Panc1 (cell line): ENCODE results near the gene SOX11. TPM values are rescaled to one million over a fixed set of nuclear protein-coding genes. Genes with fewer than 3 reads are reported as not detected.

Source experiments
- ATAC-seq: fragments of 200-7000 bp; cut with Tn5 transposase; 2 replicates; pipeline ENCODE4 v1.9.1; 2020; ENCODE audit warnings: mild to moderate bottlenecking, moderate library complexity
- BruUV-seq: library from RNA; stranded (reverse); fragments of 400-500 nt; replicated peaks from 2 replicates; lab custom pipeline; 2021; lab: Mats Ljungman, UMichigan
- CTCF ChIA-PET: fragments of 300-600 bp; sonication (Branson Sonifier 250); formaldehyde crosslinking; loops from one replicate; lab custom pipeline; 2022; ENCODE audit warnings: antibody characterized with exemption; lab: Charles Lee
- POLR2A ChIA-PET: fragments of 300-600 bp; sonication (Branson Sonifier 250); formaldehyde crosslinking; loops from one replicate; lab custom pipeline; 2022; ENCODE audit warnings: antibody characterized with exemption; lab: Charles Lee
- DNase-seq: peaks from one replicate; pipeline ENCODE4 v3.0.0-alpha.2; 2010; ENCODE audit warnings: low read depth, low spot score
- H3K27ac ChIP-seq: 2 replicates; pipeline ENCODE4 v1.5.1; 2011; ENCODE audit warnings: mild to moderate bottlenecking, low read length, inconsistent platforms
- H3K27me3 ChIP-seq: fragments of 200-500 bp; sonication (Bioruptor generic); 2 replicates; pipeline ENCODE4 v1.6.0; 2014; ENCODE audit warnings: low read length, inconsistent platforms; ENCODE audit not compliant: control insufficient read depth, insufficient read depth
- H3K36me3 ChIP-seq: fragments of 200-500 bp; sonication (Bioruptor generic); 2 replicates; pipeline ENCODE4 v1.5.1; 2014; ENCODE audit warnings: inconsistent platforms, mild to moderate bottlenecking, low read length, moderate library complexity; ENCODE audit not compliant: control insufficient read depth, insufficient read depth
- H3K4me1 ChIP-seq: 2 replicates; pipeline ENCODE4 v1.5.1; 2011; ENCODE audit warnings: inconsistent platforms, mild to moderate bottlenecking, low read length, moderate library complexity; ENCODE audit not compliant: control insufficient read depth, insufficient read depth
- H3K4me3 ChIP-seq, 2 experiments: 2 replicates each; pipeline ENCODE4 v1.5.1; 2011 to 2012; ENCODE audit warnings: low read depth in 2 of 2, low read length in 2 of 2, mild to moderate bottlenecking in 2 of 2, inconsistent platforms in 1 of 2, moderate library complexity in 1 of 2
- H3K9me3 ChIP-seq: fragments of 200-500 bp; sonication (Bioruptor generic); 2 replicates; pipeline ENCODE4 v1.5.1; 2014; ENCODE audit warnings: low read depth, mild to moderate bottlenecking, inconsistent platforms, low read length, moderate library complexity; ENCODE audit not compliant: control insufficient read depth, insufficient read depth
- CTCF ChIP-seq: fragments of 450-650 bp; IDR thresholded peaks from 2 replicates; pipeline ENCODE4 v1.5.1; 2017; ENCODE audit warnings: mild to moderate bottlenecking
- POLR2AphosphoS5 ChIP-seq: IDR thresholded peaks from 2 replicates; pipeline ENCODE4 v1.6.1; 2012; ENCODE audit warnings: mild to moderate bottlenecking, low read depth, low read length, moderate library complexity
- REST ChIP-seq, 2 experiments: IDR thresholded peaks; 2 replicates each; pipeline ENCODE4 v1.6.1; 2011 to 2012; ENCODE audit warnings: low read depth in 2 of 2, control low read depth in 1 of 2, low read length in 1 of 2, mild to moderate bottlenecking in 1 of 2, moderate library complexity in 1 of 2; ENCODE audit not compliant: insufficient read depth in 1 of 2
- SIN3A ChIP-seq: IDR thresholded peaks from 2 replicates; pipeline ENCODE4 v1.6.1; 2012; ENCODE audit warnings: low read depth, mild to moderate bottlenecking, low read length, moderate library complexity, borderline replicate concordance; ENCODE audit not compliant: insufficient read depth
- TCF7L2 ChIP-seq: IDR thresholded peaks from 2 replicates; pipeline ENCODE4 v1.6.1; 2011; ENCODE audit warnings: mild to moderate bottlenecking, low read depth, low read length, inconsistent platforms
- in situ Hi-C: cut with HindIII; loops from 2 replicates; pipeline ENCODE4 v1.10.0; 2016; ENCODE audit warnings: low sequenced_read_pairs, low pct_unique_long_range_greater_than_20kb
- intact Hi-C: fragments of 100-400 bp; cut with micrococcal nuclease; formaldehyde crosslinking; loops from one replicate; pipeline ENCODE4 v1.10.0; 2022; ENCODE audit not compliant: unreplicated experiment
- total RNA-seq: library from RNA; stranded (reverse); gene quantifications from one replicate; pipeline ENCODE4 v1.2.1, GENCODE V29; 2021; ENCODE audit not compliant: unreplicated experiment

SOX11 gene
- total RNA-seq, 1 experiment from 2014 or later = not detected

GRCh38 chr2:5672749-5673144 lies 19.4 kb upstream of the SOX11 start:
- Histone ChIP-seq H3K4me1 (no peaks in the 10 kb centered on the region), H3K4me3 (no peak overlapping the region), H3K27ac (no peak overlapping the region), H3K9me3 (no peaks in the 10 kb centered on the region), H3K36me3 (no peaks in the 10 kb centered on the region), H3K27me3 (no peaks in the 10 kb centered on the region)
- no TSS peak for BruUV-seq
- no peak for ATAC-seq
- in situ Hi-C loops (no loop called here), intact Hi-C loops (no loop called here)
- no peak for DNase-seq
- TF ChIP-seq CTCF = no peak
- TF ChIP-seq TCF7L2 = no peak
- CTCF ChIA-PET = no interaction called here
- POLR2A ChIA-PET = no interaction called here

GRCh38 chr2:5673145-5674025 lies 18.8 kb upstream of the SOX11 start:
- no peak for ATAC-seq
- Histone ChIP-seq H3K4me3 (no peak overlapping the region), H3K27me3 (no peaks in the 10 kb centered on the region), H3K27ac (no peak overlapping the region), H3K36me3 (no peaks in the 10 kb centered on the region), H3K4me1 (no peaks in the 10 kb centered on the region), H3K9me3 (no peaks in the 10 kb centered on the region)
- BruUV-seq = no TSS peak
- ChIA-PET CTCF (no interaction called here), POLR2A (no interaction called here)
- no peak for DNase-seq
- intact Hi-C loops = no loop called here
- in situ Hi-C loops = no loop called here
- no peak for TF ChIP-seq REST (IDR thresholded peaks at IDR 0.05; ENCODE audit: insufficient read depth in 1 of 2, low read depth in 2 of 2, low read length in 1 of 2)
- TF ChIP-seq CTCF = no peak

- ChIA-PET CTCF (no interaction called here), POLR2A (no interaction called here)
- BruUV-seq = no TSS peak
- H3K36me3 ChIP-seq = no peaks in the 10 kb centered on the region
- in situ Hi-C loops (no loop called here), intact Hi-C loops (no loop called here)
- TF ChIP-seq CTCF (no peak), REST (IDR thresholded peaks at IDR 0.05; ENCODE audit: insufficient read depth in 1 of 2, low read depth in 2 of 2, low read length in 1 of 2) (no peak), POLR2AphosphoS5 (no peak), TCF7L2 (no peak), SIN3A (no peak)
- no peak overlapping the region for H3K4me3 ChIP-seq
- H3K9me3 ChIP-seq = no peaks in the 10 kb centered on the region
- H3K27ac ChIP-seq = no peak overlapping the region
- no peaks in the 10 kb centered on the region for H3K27me3 ChIP-seq
- DNase-seq (no peak), ATAC-seq (no peak)
- no peaks in the 10 kb centered on the region for H3K4me1 ChIP-seq
Observed at GRCh38 chr2:5674026-5674340, 18.2 kb upstream of the SOX11 start.
